Nephron progenitor cell (in vitro differentiated cells): ENCODE results near the gene SUFU.

ENCODE experiments used
- DNase-seq: peaks from one replicate; pipeline ENCODE4 v3.0.0; 2021
- H3K27ac Mint-ChIP-seq: 2 replicates; pipeline ENCODE4 v1.8.0; 2021; ENCODE audit warnings: mild to moderate bottlenecking, moderate library complexity, mixed read lengths
- H3K27me3 Mint-ChIP-seq: 2 replicates; pipeline ENCODE4 v1.8.0; 2021; ENCODE audit warnings: mild to moderate bottlenecking, low read depth, mixed read lengths; ENCODE audit not compliant: poor library complexity
- H3K36me3 Mint-ChIP-seq: 2 replicates; pipeline ENCODE4 v1.8.0; 2021; ENCODE audit warnings: low read depth, mixed read lengths
- H3K4me1 Mint-ChIP-seq: 2 replicates; pipeline ENCODE4 v1.8.0; 2021; ENCODE audit warnings: mixed read lengths
- H3K4me3 Mint-ChIP-seq: 2 replicates; pipeline ENCODE4 v1.8.0; 2021; ENCODE audit warnings: mild to moderate bottlenecking, moderate library complexity, mixed read lengths
- H3K9me3 Mint-ChIP-seq: 2 replicates; pipeline ENCODE4 v1.8.0; 2021; ENCODE audit warnings: mild to moderate bottlenecking, moderate library complexity, mixed read lengths
- TF ChIP-seq, protein P1 (sequence below): fragments of 200-600 bp; sonication (generic); IDR thresholded peaks from 2 replicates; pipeline ENCODE4 v1.5.0; 2021; ENCODE audit warnings: antibody characterized with exemption

Gene SUFU

DNA sequence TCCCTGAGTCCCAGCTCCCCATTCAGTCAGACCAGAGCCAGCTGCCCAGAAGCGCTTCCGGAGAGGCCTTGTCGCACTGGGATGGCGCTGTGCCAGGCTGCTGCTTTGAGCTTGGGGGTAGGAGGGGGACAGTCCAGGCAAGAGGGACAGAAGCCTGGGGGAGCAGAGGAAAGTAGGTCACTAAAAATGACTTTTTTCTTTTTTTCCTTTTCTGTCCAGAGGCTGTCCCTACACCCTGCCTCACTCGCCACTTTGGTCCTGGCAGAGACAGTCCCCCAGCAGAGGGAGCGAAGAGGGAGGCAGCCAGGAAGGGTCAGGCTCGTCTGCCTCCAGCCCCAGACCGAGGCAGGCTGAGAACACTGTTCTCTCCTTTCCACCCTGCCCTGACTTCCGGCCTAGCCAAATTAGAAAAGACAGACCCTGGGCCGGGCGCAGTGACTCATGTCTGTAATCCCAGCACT lies 124.7 kb downstream of the SUFU start:
- H3K4me3 Mint-ChIP-seq: no peak overlapping the region
- H3K27ac Mint-ChIP-seq: peak overlapping the region; percentile 100
- TF ChIP-seq, protein P1, sequence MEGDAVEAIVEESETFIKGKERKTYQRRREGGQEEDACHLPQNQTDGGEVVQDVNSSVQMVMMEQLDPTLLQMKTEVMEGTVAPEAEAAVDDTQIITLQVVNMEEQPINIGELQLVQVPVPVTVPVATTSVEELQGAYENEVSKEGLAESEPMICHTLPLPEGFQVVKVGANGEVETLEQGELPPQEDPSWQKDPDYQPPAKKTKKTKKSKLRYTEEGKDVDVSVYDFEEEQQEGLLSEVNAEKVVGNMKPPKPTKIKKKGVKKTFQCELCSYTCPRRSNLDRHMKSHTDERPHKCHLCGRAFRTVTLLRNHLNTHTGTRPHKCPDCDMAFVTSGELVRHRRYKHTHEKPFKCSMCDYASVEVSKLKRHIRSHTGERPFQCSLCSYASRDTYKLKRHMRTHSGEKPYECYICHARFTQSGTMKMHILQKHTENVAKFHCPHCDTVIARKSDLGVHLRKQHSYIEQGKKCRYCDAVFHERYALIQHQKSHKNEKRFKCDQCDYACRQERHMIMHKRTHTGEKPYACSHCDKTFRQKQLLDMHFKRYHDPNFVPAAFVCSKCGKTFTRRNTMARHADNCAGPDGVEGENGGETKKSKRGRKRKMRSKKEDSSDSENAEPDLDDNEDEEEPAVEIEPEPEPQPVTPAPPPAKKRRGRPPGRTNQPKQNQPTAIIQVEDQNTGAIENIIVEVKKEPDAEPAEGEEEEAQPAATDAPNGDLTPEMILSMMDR: no peak
- no peaks in the 10 kb centered on the region for H3K27me3 Mint-ChIP-seq
- H3K9me3 Mint-ChIP-seq: no peaks in the 10 kb centered on the region
- peaks cover 16% of the 10 kb centered on the region for H3K36me3 Mint-ChIP-seq
- peaks cover 96% of the 10 kb centered on the region for H3K4me1 Mint-ChIP-seq
- DNase-seq: no peak

DNA sequence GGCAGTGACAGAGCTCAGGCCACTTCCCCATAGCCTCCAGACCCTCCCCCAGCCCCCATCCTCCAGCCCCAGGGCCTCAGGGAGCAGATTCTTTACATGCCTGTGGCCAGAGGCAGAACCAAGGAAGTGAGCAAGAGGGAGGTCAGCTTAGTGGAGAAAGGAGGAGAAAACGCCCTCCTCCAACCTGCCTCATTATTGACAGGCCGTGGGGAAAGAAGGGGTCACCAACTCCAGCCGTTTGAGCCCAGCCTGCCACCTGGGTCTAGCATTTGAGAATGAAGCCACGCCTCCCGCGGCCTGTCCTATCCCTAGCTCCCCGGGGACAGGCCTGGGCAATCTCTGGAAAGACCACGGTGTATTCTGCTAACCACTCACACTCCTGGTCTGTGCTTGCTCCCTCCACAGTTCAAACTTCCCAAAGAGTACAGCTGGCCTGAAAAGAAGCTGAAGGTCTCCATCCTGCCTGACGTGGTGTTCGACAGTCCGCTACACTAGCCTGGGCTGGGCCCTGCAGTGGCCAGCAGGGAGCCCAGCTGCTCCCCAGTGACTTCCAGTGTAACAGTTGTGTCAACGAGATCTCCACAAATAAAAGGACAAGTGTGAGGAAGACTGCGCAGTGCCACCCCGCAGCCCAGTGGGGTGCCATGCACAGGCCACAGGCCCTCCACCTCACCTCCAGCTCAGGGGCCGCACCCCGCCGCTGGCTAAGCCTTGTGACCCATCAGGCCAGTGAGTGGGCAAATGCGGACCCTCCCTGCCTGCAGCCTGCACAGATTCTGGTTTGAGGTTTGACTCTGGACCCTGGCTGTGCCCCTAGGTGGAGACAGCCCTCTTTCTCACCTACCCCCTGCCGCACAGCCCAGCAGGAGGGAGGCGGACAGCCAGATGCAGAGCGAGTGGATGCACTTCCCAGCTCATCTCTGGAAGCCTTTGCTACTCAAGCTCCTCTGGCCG lies 126.2 kb downstream of the SUFU start:
- peak; percentile 73 for DNase-seq
- Mint-ChIP-seq H3K27ac (peak overlapping the region; percentile 100), H3K4me3 (peak overlapping the region; percentile 65), H3K27me3 (no peaks in the 10 kb centered on the region), H3K36me3 (peaks cover 7% of the 10 kb centered on the region), H3K4me1 (peaks cover 96% of the 10 kb centered on the region), H3K9me3 (no peaks in the 10 kb centered on the region)
- TF ChIP-seq, protein P1: no peak

DNA sequence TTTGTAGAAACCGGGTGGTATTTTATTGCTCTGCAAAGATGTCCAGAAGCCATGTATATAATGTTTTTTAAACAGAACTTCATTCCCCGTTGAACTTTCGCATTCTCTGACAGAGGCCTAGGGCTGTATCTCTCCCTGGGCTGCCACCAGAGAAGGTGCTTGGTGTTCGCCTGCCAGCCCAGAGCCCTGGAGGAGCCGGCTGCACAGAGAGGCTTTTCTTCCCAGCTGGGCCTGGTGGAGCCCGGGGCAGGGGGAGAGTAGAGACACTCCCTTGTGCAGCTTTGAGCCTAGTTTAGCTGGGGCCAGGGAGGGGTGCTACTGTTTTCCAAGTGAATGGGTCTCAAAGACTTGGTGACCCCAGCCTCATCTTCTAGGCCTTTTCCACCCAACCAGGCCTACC lies 126.9 kb downstream of the SUFU start:
- Mint-ChIP-seq H3K9me3 (no peaks in the 10 kb centered on the region), H3K4me1 (peaks cover 88% of the 10 kb centered on the region), H3K27me3 (no peaks in the 10 kb centered on the region), H3K36me3 (peaks cover 7% of the 10 kb centered on the region), H3K27ac (peak overlapping the region; percentile 100), H3K4me3 (peak overlapping the region; percentile 47)
- TF ChIP-seq, protein P1: no peak
- DNase-seq: no peak

DNA sequence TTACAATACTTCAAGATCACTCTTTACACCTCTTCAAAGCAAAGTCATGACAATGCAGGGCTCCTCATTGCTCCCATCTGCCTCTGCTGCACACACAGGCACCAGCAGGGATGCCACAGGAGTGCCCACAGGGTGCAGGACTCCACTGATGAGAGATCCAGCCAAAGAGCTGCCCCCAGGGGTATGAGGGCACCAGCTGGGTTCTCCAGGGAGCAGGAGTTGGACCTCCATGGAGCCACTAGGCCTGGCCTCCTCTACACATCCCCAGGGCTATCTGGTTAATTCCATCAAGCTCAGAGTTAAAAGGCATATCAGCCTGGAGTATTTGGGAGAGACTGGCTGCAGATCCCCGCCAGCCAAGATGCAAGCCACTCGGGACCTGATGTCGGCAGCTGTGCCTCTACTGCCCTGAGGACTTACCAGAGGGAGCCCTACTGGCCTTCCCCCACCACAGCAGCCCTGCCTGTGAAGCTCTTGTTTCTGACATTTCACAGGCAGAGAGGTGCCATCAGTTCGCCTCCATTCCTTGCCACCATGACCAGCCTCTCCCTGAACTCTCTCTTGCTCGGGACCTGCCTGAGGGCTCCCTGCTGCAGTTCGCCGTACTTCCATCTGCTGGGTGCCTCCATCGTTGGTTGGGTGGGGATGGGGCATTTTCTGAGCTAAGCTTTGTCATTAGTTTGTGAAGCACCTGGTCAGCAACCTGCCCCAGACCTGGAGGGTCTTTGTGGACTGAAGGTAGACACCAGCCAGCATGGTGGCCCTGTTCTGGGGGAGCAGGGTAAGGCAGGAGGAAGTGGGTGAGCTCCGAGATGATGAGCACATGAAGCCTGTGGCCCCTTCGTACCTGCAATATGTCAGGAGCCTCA lies 128.0 kb downstream of the SUFU start:
- Mint-ChIP-seq H3K27me3 (peaks cover 1% of the 10 kb centered on the region), H3K27ac (peak overlapping the region; percentile 91), H3K4me1 (peaks cover 77% of the 10 kb centered on the region)

DNA sequence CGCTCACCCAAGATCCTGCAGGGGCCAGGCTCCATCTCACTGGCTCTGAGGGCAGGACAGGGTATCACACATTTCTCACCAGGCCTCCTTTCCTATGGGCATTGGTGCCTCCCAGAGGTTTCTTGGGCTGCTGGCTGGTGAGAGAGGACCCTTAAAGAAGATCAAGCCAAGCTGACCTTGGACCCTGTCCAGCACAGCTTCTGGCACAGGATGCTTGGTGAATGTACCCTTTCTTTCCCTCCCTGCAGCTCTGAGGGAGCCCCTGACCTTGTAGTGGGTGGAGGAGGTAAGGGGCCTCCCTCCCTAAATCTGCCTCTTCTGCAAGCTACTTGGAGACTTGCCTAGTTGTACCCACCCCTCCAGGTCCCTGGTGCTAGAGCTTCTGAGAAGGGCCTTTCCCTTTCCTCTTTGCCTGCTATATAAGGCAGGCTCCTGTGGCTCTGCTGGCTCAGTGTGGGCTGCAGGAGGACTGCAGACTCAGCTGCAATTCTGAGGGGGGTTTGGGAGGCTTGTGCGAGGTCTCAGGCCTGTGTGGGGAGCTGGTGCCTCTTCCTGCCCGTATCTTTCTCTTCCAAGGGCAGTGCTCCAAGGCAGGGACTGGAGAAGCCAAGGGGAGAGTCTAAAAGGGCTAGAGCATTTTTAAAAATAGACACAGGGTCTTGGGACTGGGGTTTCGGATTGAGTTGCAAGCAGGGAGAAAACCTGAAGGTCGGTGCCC lies 128.8 kb downstream of the SUFU start:
- H3K27ac Mint-ChIP-seq: peak overlapping the region; percentile 98
- peaks cover 70% of the 10 kb centered on the region for H3K4me1 Mint-ChIP-seq
- no peak for DNase-seq
- peak overlapping the region; percentile 23 for H3K4me3 Mint-ChIP-seq
- H3K36me3 Mint-ChIP-seq: peaks cover 7% of the 10 kb centered on the region
- TF ChIP-seq, protein P1: no peak
- peaks cover 4% of the 10 kb centered on the region for H3K27me3 Mint-ChIP-seq
- no peaks in the 10 kb centered on the region for H3K9me3 Mint-ChIP-seq

More for the DNA sequence above, 128.0 kb downstream of the SUFU start:
- peak overlapping the region; percentile 54 for H3K4me3 Mint-ChIP-seq
- H3K9me3 Mint-ChIP-seq: no peaks in the 10 kb centered on the region
- peaks cover 7% of the 10 kb centered on the region for H3K36me3 Mint-ChIP-seq
- TF ChIP-seq, protein P1: no peak
- DNase-seq: no peak
